Lung (tissue), 12 donors: ENCODE measurements around the gene UGT1A5. TPM values are rescaled to one million over a fixed set of nuclear protein-coding genes. Genes with fewer than 3 reads are reported as not detected.

Source experiments
- ATAC-seq: fragments of 200-7000 bp; cut with Tn5 transposase; one replicate; pipeline ENCODE4 v1.9.1; 2020; ENCODE audit warnings: moderate number of reproducible peaks; ENCODE audit not compliant: insufficient read depth, low FRiP score
- DNase-seq, 3 donors: peaks; one replicate each; pipeline ENCODE4 v3.0.0-alpha.2; 2013 to 2017
- H3K27ac ChIP-seq, 2 donors: one replicate each; pipeline ENCODE4 v1.5.1; 2013; ENCODE audit warnings: mild to moderate bottlenecking in 2 of 2, moderate library complexity in 2 of 2, control low read depth in 1 of 2, inconsistent platforms in 1 of 2, low read depth in 1 of 2, low read length in 1 of 2
- H3K27me3 ChIP-seq, 3 donors: one replicate each; pipeline ENCODE4 v1.5.1; 2013; ENCODE audit warnings: low read length in 2 of 3; ENCODE audit not compliant: control insufficient read depth in 3 of 3, insufficient read depth in 3 of 3
- H3K36me3 ChIP-seq, 4 donors: one replicate each; pipeline ENCODE4 v1.5.1; 2013; ENCODE audit warnings: low read length in 4 of 4, mild to moderate bottlenecking in 1 of 4, moderate library complexity in 1 of 4; ENCODE audit not compliant: control insufficient read depth in 4 of 4, insufficient read depth in 4 of 4
- H3K4me1 ChIP-seq, 5 donors: one replicate each; pipeline ENCODE4 v1.5.1; 2013; ENCODE audit warnings: low read length in 5 of 5, mild to moderate bottlenecking in 2 of 5, moderate library complexity in 1 of 5; ENCODE audit not compliant: control insufficient read depth in 5 of 5, insufficient read depth in 5 of 5
- H3K4me3 ChIP-seq: one replicate; pipeline ENCODE4 v1.5.1; 2013; ENCODE audit warnings: mild to moderate bottlenecking, control low read depth, moderate library complexity
- H3K9ac ChIP-seq, 2 donors: one replicate each; pipeline ENCODE4 v1.5.1; 2013; ENCODE audit warnings: low read length in 2 of 2, control low read depth in 1 of 2; ENCODE audit not compliant: insufficient read depth in 1 of 2
- H3K9me3 ChIP-seq, 4 donors: one replicate each; pipeline ENCODE4 v1.5.1; 2013; ENCODE audit warnings: low read length in 3 of 4, mild to moderate bottlenecking in 1 of 4, moderate library complexity in 1 of 4; ENCODE audit not compliant: control insufficient read depth in 4 of 4, insufficient read depth in 3 of 4
- WGBS, 2 donors: extraction: QIAGEN DNeasy Blood & Tissue Kit; methylation state at CpG; one replicate each; pipeline ENCODE4 v1.1.7; 2013; 5-methylcytosine and 5-hydroxymethylcytosine counted together
- polyA plus RNA-seq, 2 donors: library from polyadenylated mRNA; stranded (reverse); fragments of 200-250 nt; gene quantifications; one replicate each; pipeline ENCODE4 v1.2.1, GENCODE V29; 2013
- total RNA-seq, 2 donors: library from RNA; depleted of rRNA in 1 of 2; stranded (reverse); fragments of >200 nt in 1 of 2; gene quantifications; one replicate each; pipeline ENCODE4 v1.2.1, GENCODE V29; 2014 to 2021
- TF ChIP-seq, protein P1 (sequence below): IDR thresholded peaks from 2 replicates; pipeline ENCODE4 v1.5.1; 2012; ENCODE audit warnings: mild to moderate bottlenecking; ENCODE audit errors: control extremely low read depth, extremely low read depth
- donor health status: control.
- donor health status: control.
- donor health status: Bipolar disorder and iron deficiency.
- donor health status: healthy.
- donor health status: DM: yes; HTN: yes; CAD: no.

Gene UGT1A5
- total and polyA plus RNA-seq, 4 donors = 0.34 TPM; not detected in 3

DNA sequence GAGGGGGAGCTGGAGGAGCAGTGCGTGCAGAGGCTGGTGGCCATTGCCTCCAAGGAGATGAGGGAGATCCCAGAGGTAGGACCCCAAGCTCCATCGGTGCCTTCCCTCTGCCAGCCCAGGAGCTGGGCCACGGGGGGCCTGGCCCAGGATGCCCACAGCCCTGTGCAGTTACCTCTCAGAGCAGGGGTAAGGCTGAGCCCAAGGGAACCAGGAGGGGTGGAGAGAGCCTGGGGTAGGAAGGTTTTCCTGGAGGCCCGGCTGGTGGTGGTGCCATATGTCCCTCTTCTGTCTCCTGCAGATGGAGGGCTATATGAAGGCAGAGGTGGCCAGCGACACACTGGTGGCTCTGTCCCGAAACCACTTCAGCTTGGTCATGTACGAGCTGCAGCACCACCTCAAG is 76.8 kb downstream of the UGT1A5 start:
- Histone ChIP-seq H3K9me3 (no peaks in the 10 kb centered on the region), H3K9ac (no peak overlapping the region), H3K27me3 (no peaks in the 10 kb centered on the region), H3K4me1 (no peaks in the 10 kb centered on the region), H3K4me3 (no peak overlapping the region), H3K36me3 (no peaks in the 10 kb centered on the region), H3K27ac (no peak overlapping the region)
- 90 to 95% methylated on average over 7 of the region's 7 CpGs for WGBS, 2 donors
- TF ChIP-seq, protein P1, sequence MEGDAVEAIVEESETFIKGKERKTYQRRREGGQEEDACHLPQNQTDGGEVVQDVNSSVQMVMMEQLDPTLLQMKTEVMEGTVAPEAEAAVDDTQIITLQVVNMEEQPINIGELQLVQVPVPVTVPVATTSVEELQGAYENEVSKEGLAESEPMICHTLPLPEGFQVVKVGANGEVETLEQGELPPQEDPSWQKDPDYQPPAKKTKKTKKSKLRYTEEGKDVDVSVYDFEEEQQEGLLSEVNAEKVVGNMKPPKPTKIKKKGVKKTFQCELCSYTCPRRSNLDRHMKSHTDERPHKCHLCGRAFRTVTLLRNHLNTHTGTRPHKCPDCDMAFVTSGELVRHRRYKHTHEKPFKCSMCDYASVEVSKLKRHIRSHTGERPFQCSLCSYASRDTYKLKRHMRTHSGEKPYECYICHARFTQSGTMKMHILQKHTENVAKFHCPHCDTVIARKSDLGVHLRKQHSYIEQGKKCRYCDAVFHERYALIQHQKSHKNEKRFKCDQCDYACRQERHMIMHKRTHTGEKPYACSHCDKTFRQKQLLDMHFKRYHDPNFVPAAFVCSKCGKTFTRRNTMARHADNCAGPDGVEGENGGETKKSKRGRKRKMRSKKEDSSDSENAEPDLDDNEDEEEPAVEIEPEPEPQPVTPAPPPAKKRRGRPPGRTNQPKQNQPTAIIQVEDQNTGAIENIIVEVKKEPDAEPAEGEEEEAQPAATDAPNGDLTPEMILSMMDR = no peak
- no peak for ATAC-seq
- no peak for DNase-seq

DNA sequence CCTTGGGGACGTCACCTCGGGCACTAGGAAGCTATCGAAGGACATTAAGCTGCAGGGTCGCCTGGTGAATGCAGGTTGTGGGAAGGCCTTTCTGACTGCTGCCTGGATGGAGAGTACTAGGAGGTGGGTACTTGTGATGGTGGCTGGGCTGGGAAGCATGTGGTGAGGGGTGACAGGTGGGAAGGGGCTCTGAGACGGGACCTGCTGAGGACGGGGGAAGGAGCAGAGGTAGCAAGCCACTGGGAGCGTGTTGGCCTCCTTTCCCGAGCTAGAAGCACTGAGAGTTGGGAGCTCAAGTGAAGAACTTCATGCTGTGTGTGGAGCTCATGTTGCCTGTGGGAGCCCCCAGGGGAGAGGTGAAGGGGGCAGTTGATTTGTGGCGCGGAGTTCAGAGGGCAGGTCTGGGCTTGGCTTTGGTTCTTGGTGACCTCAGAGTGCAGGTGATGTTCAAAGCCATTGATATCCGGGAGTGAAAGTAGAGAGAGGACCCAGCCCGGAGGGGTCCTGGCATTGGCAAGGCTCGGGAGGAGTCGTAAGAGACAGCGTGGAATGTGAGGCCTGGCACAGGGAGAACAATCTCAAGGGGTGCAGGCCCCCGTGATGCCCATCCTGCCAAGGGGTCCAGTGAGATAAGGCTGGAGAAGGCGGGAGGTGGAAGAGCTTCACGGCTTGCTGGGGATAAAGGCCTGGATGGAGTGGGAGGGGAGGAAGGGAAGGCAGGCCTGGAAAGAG is 78.6 kb downstream of the UGT1A5 start:
- H3K9me3 ChIP-seq = no peaks in the 10 kb centered on the region
- H3K9ac ChIP-seq = no peak overlapping the region
- 85 to 89% methylated on average over 18 of the region's 18 CpGs for WGBS, 2 donors
- DNase-seq (no peak), ATAC-seq (no peak)
- H3K4me3 ChIP-seq = no peak overlapping the region
- H3K36me3 ChIP-seq = no peaks in the 10 kb centered on the region
- no peaks in the 10 kb centered on the region for H3K27me3 ChIP-seq
- TF ChIP-seq, protein P1 = no peak
- H3K27ac ChIP-seq = no peak overlapping the region
- no peaks in the 10 kb centered on the region for H3K4me1 ChIP-seq

DNA sequence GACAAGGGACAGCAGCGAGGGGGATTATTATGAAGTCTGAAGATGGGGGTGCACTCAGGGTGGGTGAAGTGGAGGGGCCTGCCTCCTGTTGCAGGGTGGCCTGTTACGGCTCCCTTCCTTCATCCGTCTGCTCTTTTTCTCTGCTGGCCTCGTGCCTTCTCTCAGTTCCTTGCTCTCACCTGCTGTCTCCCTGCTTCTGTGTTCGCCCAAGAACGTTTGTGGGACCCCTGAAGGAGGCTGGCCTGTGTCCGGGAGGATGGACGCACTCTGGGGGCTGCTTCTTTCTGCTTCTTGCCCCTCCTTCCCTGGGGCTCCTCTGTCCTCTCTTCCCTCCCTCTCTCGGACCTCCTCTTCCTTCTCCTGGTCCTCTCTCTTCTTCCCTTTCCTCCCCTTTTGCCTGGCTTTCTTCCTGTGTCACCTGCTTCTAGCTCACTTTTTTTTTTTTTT is 79.2 kb downstream of the UGT1A5 start:
- ATAC-seq = no peak
- no peak overlapping the region for H3K9ac ChIP-seq
- TF ChIP-seq, protein P1 = no peak
- no peak for DNase-seq
- H3K4me3 ChIP-seq = no peak overlapping the region
- H3K27ac ChIP-seq = no peak overlapping the region
- no peaks in the 10 kb centered on the region for H3K27me3 ChIP-seq
- WGBS, 2 donors = 84 to 88% methylated on average over 9 of the region's 9 CpGs
- no peaks in the 10 kb centered on the region for H3K4me1 ChIP-seq
- H3K9me3 ChIP-seq = no peaks in the 10 kb centered on the region
- H3K36me3 ChIP-seq = no peaks in the 10 kb centered on the region

DNA sequence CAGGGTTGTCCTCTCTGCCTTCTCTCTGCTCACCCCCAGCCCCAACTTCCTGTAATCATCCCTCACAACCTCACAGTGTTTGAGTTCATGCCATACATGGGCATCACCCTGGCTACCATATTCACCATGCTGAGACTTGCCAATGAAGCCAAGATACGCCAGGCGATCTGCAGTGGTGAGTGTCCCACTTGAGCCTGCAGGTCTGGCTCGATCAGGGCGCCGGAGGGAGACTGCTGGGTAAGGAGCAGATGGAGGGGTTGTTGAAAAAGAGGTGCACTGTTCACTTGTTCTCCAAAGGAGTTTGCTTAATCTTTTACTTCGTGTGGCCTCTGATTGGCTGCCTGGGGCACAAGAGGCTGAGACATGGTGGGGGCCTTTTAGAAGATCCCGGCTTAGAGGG is 80.0 kb downstream of the UGT1A5 start:
- TF ChIP-seq, protein P1 = no peak
- no peaks in the 10 kb centered on the region for H3K4me1 ChIP-seq
- H3K36me3 ChIP-seq = no peaks in the 10 kb centered on the region
- H3K27me3 ChIP-seq = no peaks in the 10 kb centered on the region
- no peak overlapping the region for H3K27ac ChIP-seq
- ATAC-seq (no peak), DNase-seq (no peak)
- no peak overlapping the region for H3K9ac ChIP-seq
- 83 to 89% methylated on average over 7 of the region's 7 CpGs for WGBS, 2 donors
- no peak overlapping the region for H3K4me3 ChIP-seq
- H3K9me3 ChIP-seq = no peaks in the 10 kb centered on the region
